ENCODE data around the gene TYW1. TPM values are rescaled to one million over a fixed set of nuclear protein-coding genes. Genes with fewer than 3 reads are reported as not detected.
"Not testable (repeated sequence)": the region's sequence is repeated elsewhere in the genome, so short reads cannot be mapped to it uniquely, and the experiment has no call there.

TYW1 gene, protein sequence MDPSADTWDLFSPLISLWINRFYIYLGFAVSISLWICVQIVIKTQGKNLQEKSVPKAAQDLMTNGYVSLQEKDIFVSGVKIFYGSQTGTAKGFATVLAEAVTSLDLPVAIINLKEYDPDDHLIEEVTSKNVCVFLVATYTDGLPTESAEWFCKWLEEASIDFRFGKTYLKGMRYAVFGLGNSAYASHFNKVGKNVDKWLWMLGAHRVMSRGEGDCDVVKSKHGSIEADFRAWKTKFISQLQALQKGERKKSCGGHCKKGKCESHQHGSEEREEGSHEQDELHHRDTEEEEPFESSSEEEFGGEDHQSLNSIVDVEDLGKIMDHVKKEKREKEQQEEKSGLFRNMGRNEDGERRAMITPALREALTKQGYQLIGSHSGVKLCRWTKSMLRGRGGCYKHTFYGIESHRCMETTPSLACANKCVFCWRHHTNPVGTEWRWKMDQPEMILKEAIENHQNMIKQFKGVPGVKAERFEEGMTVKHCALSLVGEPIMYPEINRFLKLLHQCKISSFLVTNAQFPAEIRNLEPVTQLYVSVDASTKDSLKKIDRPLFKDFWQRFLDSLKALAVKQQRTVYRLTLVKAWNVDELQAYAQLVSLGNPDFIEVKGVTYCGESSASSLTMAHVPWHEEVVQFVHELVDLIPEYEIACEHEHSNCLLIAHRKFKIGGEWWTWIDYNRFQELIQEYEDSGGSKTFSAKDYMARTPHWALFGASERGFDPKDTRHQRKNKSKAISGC
- 18.9 TPM for total RNA-seq
- long read RNA-seq, transcript TYW1-201 (16 exons, 3,348 nt), result major isoform, 11 of 67 reads
- long read RNA-seq, transcript TYW1-206 (7 exons, 1,302 nt), result minor isoform, 5 of 67 reads
- long read RNA-seq, partial matches to known transcripts, result 33 of 67 reads
- long read RNA-seq, other reads (novel, unspliced or antisense), result 18 of 67 reads

DNA sequence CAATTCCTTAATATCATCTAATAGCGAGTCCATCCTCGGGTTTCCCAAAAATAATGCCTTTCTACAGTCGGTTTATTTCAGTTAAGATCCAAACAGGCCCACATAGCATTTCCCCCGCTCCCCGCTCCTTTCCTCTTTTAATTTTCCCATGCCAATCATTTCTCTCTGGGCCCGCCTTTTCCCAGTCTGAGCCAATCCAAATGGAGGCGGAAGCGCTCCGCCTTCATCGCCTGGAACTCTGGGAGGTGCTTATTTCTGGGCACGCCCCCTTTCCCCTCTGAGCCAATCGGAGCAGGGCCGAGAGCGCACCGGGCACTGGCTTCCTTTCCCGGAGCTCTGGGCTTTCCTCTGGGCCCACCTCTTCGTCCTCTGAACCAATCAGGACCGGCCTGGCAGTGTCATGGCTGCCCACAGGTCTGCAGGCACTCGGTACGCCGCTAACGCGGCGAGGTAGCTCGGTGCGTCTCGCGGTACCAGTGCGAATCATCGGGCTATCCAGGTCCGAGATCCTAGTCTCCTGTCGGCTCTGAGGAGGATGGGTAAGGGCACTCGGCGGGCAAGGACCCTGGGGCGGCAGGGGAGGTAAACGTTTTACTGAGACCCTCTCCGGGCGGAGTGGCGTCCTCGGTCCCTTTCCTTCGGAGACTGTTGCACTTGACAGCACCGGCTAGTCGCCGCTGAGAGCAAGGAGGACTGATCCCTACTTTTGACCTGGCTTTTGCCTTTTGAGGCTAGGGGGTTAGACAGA lies at the start of gene TYW1:
Gene TYW1 (plus strand): TSS at position 390 of the 748 bp plus-strand sequence. CDS start 146 bp downstream, at position 536.
- DNase-seq (ENCODE audit: low spot score), result peak; percentile 98

DNA sequence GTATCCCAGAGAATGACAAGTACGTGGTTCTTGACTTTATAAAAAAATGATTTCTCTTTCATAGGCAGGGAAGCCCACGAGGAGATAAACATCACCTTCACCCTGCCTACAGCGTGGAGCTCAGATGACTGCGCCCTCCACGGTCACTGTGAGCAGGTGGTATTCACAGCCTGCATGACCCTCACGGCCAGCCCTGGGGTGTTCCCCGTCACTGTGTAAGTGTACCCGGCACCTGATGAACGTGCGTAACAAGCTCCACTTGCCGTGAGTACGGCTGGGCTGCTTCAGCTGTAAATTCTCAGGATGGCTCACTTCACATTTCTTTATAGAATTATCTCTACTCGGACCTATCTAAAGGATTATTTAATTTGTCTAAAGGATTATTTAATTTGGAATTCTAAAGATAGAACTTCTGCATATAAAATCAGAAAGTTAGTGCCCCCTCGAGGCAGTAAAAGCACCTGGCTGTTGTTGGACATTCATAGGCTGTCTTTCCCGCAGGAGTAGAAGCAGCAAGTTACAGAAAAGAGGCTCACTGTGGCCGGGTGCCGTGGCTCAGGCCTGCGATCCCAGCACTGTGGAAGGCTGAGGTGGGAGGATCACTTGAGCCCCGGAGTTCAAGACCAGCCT lies 48.0 kb upstream of the TYW1 start:
- no peak for DNase-seq (ENCODE audit: low spot score)

DNA sequence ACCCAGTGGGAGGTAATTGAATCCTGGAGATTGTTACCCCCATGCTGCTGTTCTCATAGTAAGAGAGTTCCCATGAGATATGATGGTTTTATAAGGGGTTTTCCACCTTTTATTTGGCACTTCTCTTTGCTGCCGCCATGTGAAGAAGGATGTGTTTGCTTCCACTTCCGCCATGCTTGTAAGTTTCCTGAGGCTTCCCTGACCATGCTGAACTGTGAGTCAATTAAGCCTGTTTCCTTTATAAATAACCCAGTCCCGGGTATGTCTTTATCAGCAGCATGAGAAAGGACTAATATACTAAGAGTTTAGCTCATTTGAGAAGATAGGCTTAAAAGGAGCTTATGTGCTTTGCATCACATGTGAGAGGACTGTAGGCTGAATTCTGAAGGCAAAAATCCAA lies 46.3 kb upstream of the TYW1 start:
- DNase-seq (ENCODE audit: low spot score), result no peak

DNA sequence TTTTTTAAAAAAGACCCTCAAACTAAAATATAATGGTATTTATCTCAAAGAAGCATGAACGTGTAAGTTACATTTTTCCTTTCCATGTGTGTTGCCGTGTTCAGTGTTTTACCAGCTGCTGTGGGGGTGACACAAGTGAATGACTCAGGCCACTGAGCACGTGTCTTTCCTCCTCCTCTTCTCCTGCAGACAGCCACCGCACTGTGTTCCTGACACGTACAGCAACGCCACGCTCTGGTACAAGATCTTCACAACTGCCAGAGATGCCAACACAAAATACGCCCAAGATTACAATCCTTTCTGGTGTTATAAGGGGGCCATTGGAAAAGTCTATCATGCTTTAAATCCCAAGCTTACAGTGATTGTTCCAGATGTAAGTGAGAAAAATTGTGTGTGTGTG lies 45.9 kb upstream of the TYW1 start:
- DNase-seq (ENCODE audit: low spot score), result no peak

DNA sequence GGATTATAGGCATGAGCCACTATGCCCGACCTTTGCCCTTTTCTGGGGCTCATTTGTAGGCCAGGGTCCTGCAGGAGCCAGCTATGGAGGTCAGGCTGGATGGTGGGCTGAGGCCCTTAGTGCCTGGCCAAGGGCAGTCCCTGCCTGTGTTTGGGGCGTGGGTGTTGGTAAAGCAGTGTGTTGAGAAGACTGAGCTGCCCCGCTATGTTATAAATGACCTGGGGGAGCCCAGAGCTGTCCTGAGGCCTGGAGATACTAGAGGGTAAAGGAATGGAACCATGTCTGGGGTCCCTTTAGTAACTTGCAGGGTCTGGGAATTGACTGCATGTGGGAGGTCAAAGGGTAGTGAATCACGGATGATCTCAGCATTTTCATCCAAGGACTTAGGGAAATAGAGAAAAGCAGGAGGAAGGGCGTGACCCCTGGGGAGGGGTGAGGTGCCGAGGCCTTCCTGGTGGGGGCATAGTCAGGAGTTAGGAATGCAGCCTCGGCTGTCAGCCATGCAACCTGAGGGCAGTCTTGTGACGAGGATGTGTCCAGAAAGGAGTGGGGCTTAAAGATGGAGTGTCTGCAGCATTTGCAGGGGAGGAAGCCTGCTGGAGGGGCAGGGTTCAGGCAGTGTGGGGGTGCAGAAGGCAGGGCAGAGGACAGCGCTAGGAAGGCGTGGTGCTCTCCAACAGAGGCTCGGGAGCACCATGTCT lies 44.1 kb upstream of the TYW1 start:
- DNase-seq (ENCODE audit: low spot score), result no peak

DNA sequence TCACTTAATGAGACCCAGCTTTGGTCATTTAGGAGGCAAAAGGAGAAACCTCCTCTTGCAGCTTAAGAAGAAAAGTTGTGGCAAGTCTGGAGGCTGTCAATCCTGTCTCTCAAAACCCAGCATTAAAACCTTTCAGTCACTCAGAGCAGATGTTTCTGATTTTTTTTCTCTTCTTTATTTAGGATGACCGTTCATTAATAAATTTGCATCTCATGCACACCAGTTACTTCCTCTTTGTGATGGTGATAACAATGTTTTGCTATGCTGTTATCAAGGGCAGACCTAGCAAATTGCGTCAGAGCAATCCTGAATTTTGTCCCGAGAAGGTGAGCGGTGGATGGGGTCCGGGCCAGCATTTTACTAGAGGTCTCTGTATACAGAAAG lies 43.6 kb upstream of the TYW1 start:
- no peak for DNase-seq (ENCODE audit: low spot score)

DNA sequence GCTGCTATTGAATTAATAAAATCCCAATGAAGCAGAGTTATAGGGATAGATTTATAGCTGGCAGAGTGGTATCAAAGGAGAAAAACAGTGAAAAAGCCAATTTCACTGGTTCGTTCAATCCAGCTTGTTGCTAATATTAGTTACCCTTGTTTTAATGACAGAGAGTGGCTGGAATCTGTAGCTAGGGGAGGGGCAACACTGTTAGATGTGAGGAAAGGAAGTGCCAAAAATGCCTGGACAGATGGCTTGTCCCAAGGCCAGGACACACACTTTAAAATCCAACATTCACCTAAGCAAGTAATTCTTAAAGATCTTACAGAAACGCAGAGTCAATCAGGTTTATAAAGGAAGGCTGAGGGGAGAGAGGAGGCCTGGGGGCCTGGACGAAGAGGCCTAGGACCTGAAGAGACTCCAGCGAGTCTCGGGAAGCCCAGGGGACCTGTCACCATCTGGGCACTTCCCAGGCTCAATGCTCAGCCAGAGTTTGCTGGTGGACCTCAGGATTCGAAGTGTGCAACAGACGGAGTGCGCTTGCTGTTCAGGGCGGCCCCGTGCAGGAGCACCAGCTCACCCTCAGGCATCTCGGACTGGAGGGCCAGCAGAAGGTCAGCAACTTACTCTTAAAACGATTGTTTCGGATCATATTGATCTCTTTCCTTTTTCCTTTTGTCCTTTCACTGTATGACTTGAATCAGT lies 38.9 kb upstream of the TYW1 start:
- no peak for DNase-seq (ENCODE audit: low spot score)

DNA sequence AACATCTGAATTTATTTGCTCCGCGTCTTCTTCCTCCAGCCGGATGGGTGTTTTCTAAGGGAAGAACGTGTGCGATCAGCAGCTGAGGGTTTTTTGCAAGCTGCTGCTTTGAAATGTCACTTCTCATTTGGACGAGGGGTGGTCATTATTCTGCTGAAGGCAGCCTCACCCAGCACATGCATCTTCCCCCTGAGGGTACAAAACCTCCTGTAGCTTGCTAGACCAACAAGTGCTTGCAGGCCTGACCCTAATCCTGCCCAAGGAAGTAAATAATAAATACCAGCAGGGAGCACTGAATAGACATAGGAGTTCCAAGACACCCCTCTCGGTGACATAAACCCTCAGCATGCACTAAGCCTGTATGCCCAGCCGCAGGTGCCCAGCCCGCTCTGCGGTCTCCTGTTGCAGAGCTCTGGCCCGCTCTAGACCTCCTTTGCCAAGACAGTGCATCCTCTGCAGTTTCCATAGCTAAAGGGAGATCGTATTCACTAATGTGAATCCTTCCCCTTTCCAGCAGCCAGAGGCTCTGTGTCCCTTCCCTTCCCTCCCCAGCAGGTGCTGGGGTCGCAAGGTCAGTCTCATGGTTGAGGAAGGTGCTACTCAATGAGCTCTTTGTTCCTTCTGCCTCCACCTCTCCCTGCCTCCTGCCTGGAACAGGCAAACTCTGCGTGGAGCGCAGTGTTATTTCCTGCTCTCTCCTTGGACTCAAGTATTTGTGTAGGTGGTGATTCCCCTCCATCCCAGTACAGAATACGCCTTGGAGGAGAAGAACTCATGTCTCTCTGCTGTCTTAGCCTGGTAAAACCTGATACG lies 37.9 kb upstream of the TYW1 start:
- no peak for DNase-seq (ENCODE audit: low spot score)

DNA sequence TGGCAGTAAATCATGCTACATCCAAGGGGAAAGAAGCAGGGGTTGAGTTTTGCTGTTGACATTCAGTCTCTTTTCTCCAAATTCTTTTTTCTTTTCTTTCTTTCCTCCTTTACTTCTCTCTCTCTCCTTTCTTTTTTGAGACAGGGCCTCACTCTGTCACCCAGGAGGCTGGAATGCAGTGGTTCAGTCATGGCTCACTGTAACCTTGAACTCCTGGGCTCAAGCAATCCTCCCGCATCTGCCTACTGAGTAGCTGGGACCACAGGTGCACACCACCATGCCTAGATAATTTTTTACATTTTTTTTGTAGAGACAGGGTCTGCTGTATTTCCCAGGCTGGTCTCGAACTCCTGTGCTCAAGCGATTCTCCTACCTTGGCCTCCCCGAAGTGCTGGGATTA lies 36.4 kb upstream of the TYW1 start:
- DNase-seq (ENCODE audit: low spot score), result no peak

DNA sequence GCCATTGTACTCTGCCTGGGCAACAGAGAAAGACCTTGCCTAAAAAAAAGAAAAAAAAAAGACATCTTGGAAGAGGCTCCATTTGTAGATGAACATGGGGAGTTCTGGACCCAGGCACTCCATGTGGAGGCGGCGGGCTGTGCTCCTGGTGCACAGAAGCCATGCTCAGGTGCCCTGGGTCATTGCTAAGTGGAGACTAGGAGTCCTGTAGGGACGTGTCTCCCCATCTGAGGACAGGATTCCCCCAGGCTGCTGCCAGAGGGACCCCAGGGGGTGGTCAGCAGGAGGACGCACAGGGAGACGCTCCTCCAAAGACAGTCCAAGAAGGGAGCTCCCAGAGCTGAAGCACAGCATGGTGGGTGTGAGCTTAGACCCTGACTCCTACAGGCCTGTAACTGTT lies 35.5 kb upstream of the TYW1 start:
- no peak for DNase-seq (ENCODE audit: low spot score)

DNA sequence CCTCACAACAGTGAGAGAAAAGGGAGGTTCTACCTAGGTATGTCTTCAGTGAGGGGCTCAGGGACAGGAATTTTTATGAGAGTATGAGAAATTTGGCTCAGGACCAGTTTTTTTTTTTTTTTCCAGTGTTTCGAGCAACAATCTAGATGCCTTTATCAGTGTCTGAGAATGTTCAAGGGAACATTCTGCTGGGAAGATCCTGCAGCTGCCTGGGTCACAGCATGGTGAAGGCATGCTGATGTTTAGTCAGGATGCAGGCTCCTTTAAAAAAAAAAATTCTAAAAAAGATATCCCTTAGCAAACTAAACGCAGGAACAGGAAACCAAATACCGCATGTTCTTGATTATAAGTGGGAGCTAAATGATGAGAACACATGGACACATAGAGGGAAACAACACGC lies 32.2 kb upstream of the TYW1 start:
- no peak for DNase-seq (ENCODE audit: low spot score)

DNA sequence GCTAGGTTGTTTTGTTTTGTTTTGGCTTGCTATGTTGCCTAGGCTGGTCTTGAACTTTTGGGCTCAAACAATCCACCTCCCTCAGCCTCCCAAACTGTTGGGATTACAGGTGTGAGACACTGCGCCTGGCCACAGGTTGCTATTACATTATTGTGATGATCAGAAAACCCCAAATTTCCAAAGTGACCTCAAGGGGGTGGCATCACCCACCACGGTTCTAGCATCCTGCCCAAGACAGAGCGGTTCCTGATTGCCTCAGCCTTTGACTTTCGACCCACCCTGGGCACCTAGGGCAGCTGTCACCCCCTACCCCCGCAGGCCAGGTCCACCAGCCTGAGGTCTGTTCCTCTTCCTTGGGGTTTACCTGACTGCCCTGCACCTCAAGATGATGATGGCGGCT lies 29.6 kb upstream of the TYW1 start:
- no peak for DNase-seq (ENCODE audit: low spot score)

DNA sequence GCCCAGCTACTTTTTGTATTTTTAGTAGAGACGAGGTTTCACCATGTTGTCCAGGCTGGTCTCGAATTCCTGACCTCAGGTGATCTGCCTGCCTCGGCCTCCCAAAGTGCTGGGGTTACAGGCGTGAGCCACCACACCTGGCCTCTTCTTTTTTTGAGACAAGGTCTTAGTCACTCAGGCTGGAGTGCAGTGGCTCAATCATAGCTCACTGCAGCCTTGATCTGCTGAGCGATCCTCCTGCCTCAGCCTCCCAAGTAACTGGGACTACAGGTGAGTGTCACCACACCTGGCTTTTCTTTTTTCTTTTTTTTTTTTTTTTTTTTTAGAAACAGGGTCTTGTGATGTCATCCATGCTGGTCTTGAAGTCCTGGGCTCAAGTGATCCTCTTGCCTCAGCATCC lies 27.6 kb upstream of the TYW1 start:
- DNase-seq (ENCODE audit: low spot score), result peak; percentile 41

DNA sequence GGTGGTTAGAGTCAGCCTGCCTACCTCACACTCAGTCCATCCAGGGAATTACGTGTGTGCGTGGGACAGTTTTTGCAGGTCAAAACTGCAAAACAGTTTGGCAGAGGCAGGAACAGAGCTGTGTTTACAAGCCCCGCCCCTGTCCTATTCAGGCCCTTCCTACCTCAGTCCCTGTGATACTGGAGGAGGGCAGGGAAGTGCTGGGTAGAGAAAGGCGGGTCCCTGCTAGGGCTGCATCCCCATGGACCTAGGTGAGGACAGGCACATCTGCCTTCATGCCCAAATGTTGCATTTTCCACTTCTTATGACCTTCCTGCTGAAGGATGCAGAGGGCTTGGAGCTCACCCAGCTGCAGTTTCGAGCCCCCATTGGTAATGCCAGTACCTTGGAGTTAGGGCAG lies 26.3 kb upstream of the TYW1 start:
- peak; percentile 65 for DNase-seq (ENCODE audit: low spot score)

DNA sequence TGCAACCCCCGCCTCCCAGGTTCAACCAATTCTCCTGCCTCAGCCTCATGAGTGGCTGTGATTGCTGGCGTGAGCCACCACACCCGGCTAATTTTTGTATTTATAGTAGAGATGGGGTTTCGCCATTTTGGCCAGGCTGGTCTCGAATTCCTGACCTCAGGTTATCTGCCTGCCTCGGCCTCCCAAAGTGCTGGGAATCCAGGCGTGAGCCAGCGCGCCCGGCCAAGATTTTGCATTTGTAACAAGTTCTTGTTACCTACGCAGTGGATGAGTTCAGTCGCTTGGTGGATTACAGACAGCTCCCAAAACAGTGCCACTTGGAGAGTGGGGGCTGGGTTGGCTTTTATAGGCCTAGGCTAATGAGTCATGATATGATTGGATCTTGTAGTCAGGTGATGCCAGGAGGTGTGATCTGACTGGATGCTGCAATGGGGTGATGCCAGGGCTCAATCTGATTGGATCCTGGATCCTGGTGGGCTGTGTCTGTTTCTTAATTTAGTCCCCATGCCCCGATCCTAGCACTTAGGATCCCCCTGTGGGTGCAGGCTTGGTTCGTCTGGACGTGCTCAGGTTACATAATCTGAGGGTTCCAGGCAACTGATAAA lies 21.5 kb upstream of the TYW1 start:
- DNase-seq (ENCODE audit: low spot score), result peak; percentile 62

DNA sequence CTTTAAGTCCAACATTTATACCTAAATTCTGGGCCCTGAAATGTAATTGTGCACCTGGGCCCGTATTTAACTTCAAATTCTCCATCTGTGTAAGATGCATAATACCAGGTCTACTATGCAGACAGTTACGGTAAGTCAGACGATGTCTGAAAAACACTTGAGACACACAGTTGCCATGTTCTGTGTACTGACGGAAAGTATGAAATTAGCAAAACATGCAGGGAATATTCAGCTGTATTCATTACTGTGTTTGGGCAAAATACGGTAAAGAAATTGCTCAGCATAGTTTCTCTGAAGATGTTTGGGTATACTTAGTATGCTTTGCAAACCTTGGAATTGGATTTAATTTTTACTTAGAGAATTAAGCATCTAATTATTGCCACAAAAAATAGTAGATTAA lies 18.3 kb upstream of the TYW1 start:
- not testable (repeated sequence) for DNase-seq (ENCODE audit: low spot score)

DNA sequence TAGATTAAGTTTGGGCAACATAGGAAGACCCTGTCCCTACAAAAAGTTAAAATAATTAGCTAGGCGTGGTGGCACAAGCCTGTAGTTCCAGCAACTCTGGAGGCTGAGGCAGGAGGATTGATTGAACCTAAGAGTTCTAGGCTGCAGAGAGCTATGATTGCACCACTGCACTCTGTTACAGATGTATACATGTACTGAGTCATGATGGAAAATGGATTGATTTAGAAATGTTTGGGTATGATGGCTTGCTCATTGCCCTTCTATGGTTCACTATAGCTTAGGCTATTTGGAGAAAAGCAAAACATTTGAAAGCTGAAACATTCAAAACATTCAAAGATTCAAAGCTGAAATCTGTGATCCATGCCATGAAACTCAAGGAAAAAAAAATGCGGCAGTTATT lies 17.6 kb upstream of the TYW1 start:
- not testable (repeated sequence) for DNase-seq (ENCODE audit: low spot score)

DNA sequence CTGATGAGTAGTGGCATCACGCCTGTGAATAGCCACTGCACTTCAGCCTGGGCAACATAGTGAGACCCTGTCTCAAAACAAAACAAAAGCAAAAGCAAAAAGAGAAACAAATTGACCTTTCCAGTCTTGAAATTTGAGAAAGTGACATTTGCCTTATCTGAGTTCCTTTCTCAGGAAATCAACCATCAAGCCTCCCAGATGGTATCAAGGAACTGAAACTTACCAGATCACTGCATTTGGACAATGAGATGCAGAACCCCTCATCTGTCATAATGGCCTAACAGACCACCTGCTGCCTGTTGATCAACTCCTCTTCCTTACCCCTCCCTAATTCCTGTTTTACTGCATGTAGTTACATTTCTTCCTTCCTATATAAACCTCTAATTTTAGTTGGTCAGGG lies 16.3 kb upstream of the TYW1 start:
- DNase-seq (ENCODE audit: low spot score), result not testable (repeated sequence)

DNA sequence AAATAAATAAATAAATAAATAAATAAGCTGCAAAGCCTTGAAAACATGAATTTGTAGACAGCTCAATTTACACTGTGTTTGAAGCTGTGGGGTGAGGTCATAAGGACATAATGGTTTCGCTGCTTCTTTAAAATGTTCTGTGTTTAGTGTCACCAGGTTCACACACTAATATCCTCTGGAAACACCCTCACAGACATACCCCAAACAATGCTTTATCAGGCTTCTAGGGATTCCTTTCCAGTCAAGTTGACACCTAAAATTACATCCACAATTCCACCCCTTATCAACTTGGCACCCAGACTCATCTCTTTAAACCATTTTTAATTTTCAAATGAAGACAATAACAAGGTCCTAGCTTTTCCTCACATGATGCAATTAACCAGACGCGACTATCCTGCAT lies 7.1 kb upstream of the TYW1 start:
- not testable (repeated sequence) for DNase-seq (ENCODE audit: low spot score)
